H1 (cell line): ENCODE measurements around the gene ARMC7. TPM values are rescaled to one million over a fixed set of nuclear protein-coding genes. Genes with fewer than 3 reads are reported as not detected.

Experiments used
- CTCF ChIA-PET: fragments of 300-600 bp; sonication (Branson Sonifier 250); formaldehyde crosslinking; loops from one replicate; lab custom pipeline; 2021; ENCODE audit not compliant: partially characterized antibody; lab: Charles Lee
- POLR2A ChIA-PET: fragments of 300-600 bp; sonication (Branson Sonifier 250); formaldehyde crosslinking; loops from one replicate; lab custom pipeline; 2021; ENCODE audit warnings: inconsistent platforms; ENCODE audit not compliant: partially characterized antibody; lab: Charles Lee
- DNase-seq, 2 experiments: peaks; one replicate each; pipeline versions ENCODE4 v3.0.0 to v3.0.0-alpha.2; 2010 to 2022; ENCODE audit warnings: low spot score in 2 of 2, low read depth in 1 of 2, mixed read lengths in 1 of 2
- FAIRE-seq: peaks from 2 replicates; lab custom pipeline; 2011; peaks lifted over from hg19 to GRCh38; lab: Jason Lieb, UNC
- H2AFZ ChIP-seq: 2 replicates; pipeline ENCODE4 v1.8.1; 2012; ENCODE audit warnings: low read length, inconsistent platforms
- H2AK5ac ChIP-seq: 2 replicates; pipeline ENCODE4 v1.6.1; 2013; ENCODE audit warnings: low read depth, low read length
- H2BK120ac ChIP-seq: replicated peaks from 2 replicates; pipeline ENCODE3; 2013; ENCODE audit warnings: low read depth, low read length, inconsistent platforms
- H2BK12ac ChIP-seq: 2 replicates; pipeline ENCODE4 v1.6.1; 2013; ENCODE audit warnings: low read depth, low read length
- H2BK15ac ChIP-seq: 2 replicates; pipeline ENCODE4 v1.6.1; 2013; ENCODE audit warnings: low read length
- H2BK20ac ChIP-seq: 2 replicates; pipeline ENCODE4 v1.6.1; 2013; ENCODE audit warnings: low read length
- H2BK5ac ChIP-seq: 2 replicates; pipeline ENCODE4 v1.6.1; 2013; ENCODE audit warnings: low read depth, low read length
- H3K14ac ChIP-seq: 2 replicates; pipeline ENCODE4 v1.6.1; 2013; ENCODE audit warnings: inconsistent platforms; ENCODE audit not compliant: insufficient read length
- H3K18ac ChIP-seq: 2 replicates; pipeline ENCODE4 v1.6.1; 2013; ENCODE audit warnings: low read length; ENCODE audit errors: extremely low read depth
- H3K23ac ChIP-seq: 2 replicates; pipeline ENCODE4 v1.6.1; 2013; ENCODE audit warnings: inconsistent platforms; ENCODE audit not compliant: insufficient read length
- H3K23me2 ChIP-seq: 2 replicates; pipeline ENCODE4 v1.6.1; 2013; ENCODE audit warnings: low read depth, low read length
- H3K27ac ChIP-seq: 2 replicates; pipeline ENCODE4 v1.6.1; 2011; ENCODE audit warnings: low read depth, low read length, inconsistent platforms
- H3K27me3 ChIP-seq, 4 experiments: replicated peaks in 1 of 4; 1 replicate in 1 of 4; 2 replicates in 3 of 4; pipeline versions ENCODE4 v1.6.1 to v1.8.1; 2011 to 2013; ENCODE audit warnings: low read length in 3 of 4, mild to moderate bottlenecking in 3 of 4, inconsistent platforms in 2 of 4, mixed read lengths in 2 of 4, moderate library complexity in 1 of 4; ENCODE audit not compliant: control insufficient read depth in 3 of 4, insufficient read depth in 3 of 4; ENCODE audit errors: extremely low read depth in 1 of 4
- H3K36me3 ChIP-seq, 4 experiments: 2 replicates each; pipeline versions ENCODE4 v1.6.1 to v1.8.1; 2011 to 2013; ENCODE audit warnings: mild to moderate bottlenecking in 4 of 4, low read length in 3 of 4, moderate library complexity in 2 of 4, control low read depth in 1 of 4, inconsistent platforms in 1 of 4; ENCODE audit not compliant: insufficient read depth in 4 of 4, control insufficient read depth in 2 of 4
- H3K4ac ChIP-seq: replicated peaks from 2 replicates; pipeline ENCODE3; 2013; ENCODE audit warnings: low read length, low read depth, mixed read lengths, inconsistent platforms; ENCODE audit not compliant: insufficient read length
- H3K4me1 ChIP-seq, 4 experiments: replicated peaks in 1 of 4; 1 replicate in 1 of 4; 2 replicates in 3 of 4; pipeline versions ENCODE4 v1.6.1 to v1.8.1; 2011 to 2013; ENCODE audit warnings: low read length in 3 of 4, inconsistent platforms in 2 of 4, mixed read lengths in 1 of 4; ENCODE audit not compliant: insufficient read depth in 4 of 4, control insufficient read depth in 3 of 4
- H3K4me2 ChIP-seq, 2 experiments: 2 replicates each; pipeline versions ENCODE4 v1.6.1 to v1.8.1; 2011 to 2013; ENCODE audit warnings: low read depth in 2 of 2, low read length in 2 of 2, control low read depth in 1 of 2, inconsistent platforms in 1 of 2, mild to moderate bottlenecking in 1 of 2; ENCODE audit not compliant: insufficient read depth in 1 of 2
- H3K4me3 ChIP-seq, 4 experiments: fragments of 200-600, 300-600 bp in 1 of 4; sonication (generic), shearing (Covaris generic), sonication (Bioruptor Twin) in 1 of 4; 2 replicates each; pipeline versions ENCODE4 v1.5.1 to v1.8.1; 2011 to 2016; ENCODE audit warnings: low read length in 4 of 4, low read depth in 3 of 4, control low read depth in 2 of 4, inconsistent platforms in 2 of 4, mild to moderate bottlenecking in 2 of 4, mixed read lengths in 1 of 4, moderate library complexity in 1 of 4; ENCODE audit not compliant: insufficient read depth in 2 of 4; ENCODE audit errors: extremely low read depth in 1 of 4
- H3K56ac ChIP-seq: replicated peaks from 2 replicates; pipeline ENCODE3; 2013; ENCODE audit warnings: low read depth, mild to moderate bottlenecking, mixed read lengths, low read length, inconsistent platforms; ENCODE audit not compliant: insufficient read length
- H3K79me1 ChIP-seq: 2 replicates; pipeline ENCODE4 v1.6.1; 2013; ENCODE audit warnings: low read depth, low read length, control low read depth
- H3K79me2 ChIP-seq, 2 experiments: 2 replicates each; pipeline versions ENCODE4 v1.6.1 to v1.8.1; 2012 to 2013; ENCODE audit warnings: low read length in 2 of 2, mild to moderate bottlenecking in 2 of 2, inconsistent platforms in 1 of 2; ENCODE audit not compliant: insufficient read depth in 2 of 2, control insufficient read depth in 1 of 2
- H3K9ac ChIP-seq, 4 experiments: replicated peaks in 1 of 4; 1 replicate in 1 of 4; 2 replicates in 3 of 4; pipeline versions ENCODE4 v1.6.1 to v1.8.1; 2011 to 2013; ENCODE audit warnings: low read depth in 3 of 4, low read length in 3 of 4, control low read depth in 2 of 4, mild to moderate bottlenecking in 2 of 4, moderate library complexity in 2 of 4, inconsistent platforms in 1 of 4; ENCODE audit errors: extremely low read depth in 1 of 4
- H3K9me3 ChIP-seq, 2 experiments: 2 replicates each; pipeline versions ENCODE4 v1.6.1 to v1.8.1; 2012 to 2013; ENCODE audit warnings: mild to moderate bottlenecking in 2 of 2, moderate library complexity in 2 of 2, control low read depth in 1 of 2, inconsistent platforms in 1 of 2, low read depth in 1 of 2, low read length in 1 of 2, mixed read lengths in 1 of 2; ENCODE audit not compliant: insufficient read depth in 2 of 2
- H4K20me1 ChIP-seq, 2 experiments: replicated peaks in 1 of 2; 2 replicates each; pipeline versions ENCODE3 to v1.8.1; 2011 to 2013; ENCODE audit warnings: inconsistent platforms in 2 of 2, low read length in 2 of 2, mild to moderate bottlenecking in 1 of 2; ENCODE audit not compliant: insufficient read depth in 2 of 2, control insufficient read depth in 1 of 2
- H4K5ac ChIP-seq: 2 replicates; pipeline ENCODE4 v1.6.1; 2013; ENCODE audit warnings: low read length, low read depth, mixed read lengths, inconsistent platforms; ENCODE audit not compliant: insufficient read length
- H4K8ac ChIP-seq: 2 replicates; pipeline ENCODE4 v1.8.0; 2013; ENCODE audit warnings: mild to moderate bottlenecking, moderate library complexity, low read length, inconsistent platforms; ENCODE audit not compliant: insufficient read depth; ENCODE audit errors: extremely low read depth
- H4K91ac ChIP-seq: replicated peaks from 2 replicates; pipeline ENCODE3; 2013; ENCODE audit warnings: low read length, mixed read lengths, inconsistent platforms; ENCODE audit not compliant: insufficient read length
- BACH1 ChIP-seq: IDR thresholded peaks from 2 replicates; pipeline ENCODE4 v1.6.1; 2012; ENCODE audit warnings: low read length, improper control_type of control experiment
- GABPA ChIP-seq: IDR thresholded peaks from 2 replicates; pipeline ENCODE4 v1.6.1; 2011; ENCODE audit warnings: mild to moderate bottlenecking, low read length, moderate library complexity, borderline replicate concordance; ENCODE audit not compliant: insufficient read depth
- GTF2F1 ChIP-seq: IDR thresholded peaks from 2 replicates; pipeline ENCODE4 v1.6.1; 2012; ENCODE audit warnings: low read depth, low read length, improper control_type of control experiment, borderline replicate concordance
- RAD21 ChIP-seq, 2 experiments: IDR thresholded peaks in 1 of 2; conservative IDR thresholded peaks in 1 of 2; 2 replicates each; pipeline ENCODE4 v1.6.1; 2011; ENCODE audit warnings: low read depth in 2 of 2, low read length in 2 of 2, improper control_type of control experiment in 1 of 2, inconsistent platforms in 1 of 2, mild to moderate bottlenecking in 1 of 2, moderate library complexity in 1 of 2
- SUZ12 ChIP-seq: fragments of 200-600 bp; sonication (generic); IDR thresholded peaks from 2 replicates; pipeline ENCODE4 v1.6.1; 2012; ENCODE audit warnings: mild to moderate bottlenecking, inconsistent platforms, low read length, moderate library complexity, mixed read lengths
- TCF12 ChIP-seq: IDR thresholded peaks from 2 replicates; pipeline ENCODE4 v1.6.1; 2011; ENCODE audit warnings: low read depth, mild to moderate bottlenecking, low read length
- YY1 ChIP-seq: IDR thresholded peaks from 2 replicates; pipeline ENCODE4 v1.6.1; 2011; ENCODE audit warnings: low read depth, mild to moderate bottlenecking, low read length
- WGBS, 2 experiments: shearing (Covaris generic) in 1 of 2; methylation state at CpG; one replicate each; pipeline versions ENCODE4 v1.1.6 to v1.1.7; 2013 to 2015; ENCODE audit warnings: low lambda C conversion rate in 2 of 2, mixed read lengths in 2 of 2, inconsistent platforms in 1 of 2, low coverage in 1 of 2, missing lambda C conversion rate in 1 of 2; ENCODE audit not compliant: insufficient replicate concordance in 2 of 2, insufficient coverage in 1 of 2, insufficient read length in 1 of 2; ENCODE audit errors: extremely low coverage in 1 of 2, missing lambda C conversion rate in 1 of 2; 5-methylcytosine and 5-hydroxymethylcytosine counted together
- polyA plus RNA-seq, 7 experiments: library from polyadenylated mRNA; depleted of rRNA in 3 of 7; stranded (reverse) in 5 of 7; unstranded in 2 of 7; fragments of >200 nt in 5 of 7; fragments of 200-250 nt in 2 of 7; gene quantifications; 1 replicate in 5 of 7; 2 replicates in 1 of 7; 4 replicates in 1 of 7; pipeline versions ENCODE4 v1.2.1 to v1.2.3, GENCODE V29; 2011 to 2013; ENCODE audit warnings: missing spikeins in 2 of 7, mixed read lengths in 2 of 7
- total RNA-seq: library from RNA; stranded (reverse); fragmentation: NEBNext Ultra II Directional; extraction: Animal tissue kit (Norgen Biotek cat#: 25700); gene quantifications from 2 replicates; pipeline ENCODE4 v1.2.1, GENCODE V29; 2021
- TF ChIP-seq, protein P1 (sequence below), 3 experiments: IDR thresholded peaks; 1 replicate in 2 of 3; 2 replicates in 1 of 3; pipeline versions ENCODE4 v1.5.1 to v1.6.1; 2011; ENCODE audit warnings: low read length in 3 of 3, mild to moderate bottlenecking in 3 of 3, inconsistent platforms in 2 of 3, low read depth in 1 of 3, moderate library complexity in 1 of 3; ENCODE audit not compliant: insufficient read depth in 1 of 3; ENCODE audit errors: control extremely low read depth in 1 of 3

ARMC7 gene
- total and polyA plus RNA-seq, 2 of the 8 experiments (the other 6 are each of a cell fraction or from before 2014, with no cell fraction given) = 9.8 to 13.6 TPM

GRCh38 chr17:75113798-75114551, 4.2 kb downstream of the ARMC7 start:
- Histone ChIP-seq H3K36me3 (no peaks in the 10 kb centered on the region), H2BK12ac (no peak overlapping the region), H3K18ac (no peak overlapping the region; the same call in 1 of the 2 replicates), H3K79me1 (peaks cover 5% of the 10 kb centered on the region; the same call in 1 of the 2 replicates), H3K23ac (no peak overlapping the region), H3K9ac (no peak overlapping the region; a peak in 2 of 7 replicates), H2BK5ac (no peak overlapping the region), H3K9me3 (no peaks in the 10 kb centered on the region), H3K4ac (no peak overlapping the region), H4K20me1 (no peaks in the 10 kb centered on the region), H2AK5ac (no peak overlapping the region), H2AFZ (no peak overlapping the region), H3K14ac (no peak overlapping the region), H4K5ac (no peak overlapping the region), H3K23me2 (peaks cover 10% of the 10 kb centered on the region; the same call in 1 of the 2 replicates), H3K4me3 (no peak overlapping the region; a peak in 3 of 8 replicates), H4K91ac (no peak overlapping the region), H3K27ac (no peak overlapping the region), H3K56ac (no peak overlapping the region), H2BK20ac (no peak overlapping the region), H3K4me1 (peaks cover 0 to 2% (median under 1%) of the 10 kb centered on the region in 4 experiments; a peak in 3 of 7 replicates), H2BK120ac (no peak overlapping the region), H3K27me3 (no peaks in the 10 kb centered on the region), H3K79me2 (peaks cover 0 to 3% of the 10 kb centered on the region in 2 experiments; a peak in 1 of 4 replicates), H2BK15ac (no peak overlapping the region), H4K8ac (peak overlapping the region; percentile 45), H3K4me2 (peak overlapping the region in 1 of 2 experiments; percentile 47; a peak in 2 of 4 replicates)
- FAIRE-seq = peak; percentile 48
- 51% methylated on average over 22 of the region's 22 CpGs; no CpG with 5 or more reads in 1 of the 2 experiments for WGBS, 2 experiments
- CTCF ChIA-PET = interaction anchor here (0.5 to 9.6 kb wide), 66 partner anchors 9 to 516 kb away, joined by 3 to 239 read pairs (median 7); partner anchors contain the start of genes HID1, JPT1, MIF4GD and MRPL58
- POLR2A ChIA-PET = interaction anchor here (0.6 to 8.9 kb wide), 19 partner anchors 8 to 126 kb away, joined by 3 to 134 read pairs (median 4); partner anchors contain the start of genes JPT1, NT5C and SLC16A5
- peak; percentile 67 to 90 for DNase-seq
- TF ChIP-seq, protein P1, sequence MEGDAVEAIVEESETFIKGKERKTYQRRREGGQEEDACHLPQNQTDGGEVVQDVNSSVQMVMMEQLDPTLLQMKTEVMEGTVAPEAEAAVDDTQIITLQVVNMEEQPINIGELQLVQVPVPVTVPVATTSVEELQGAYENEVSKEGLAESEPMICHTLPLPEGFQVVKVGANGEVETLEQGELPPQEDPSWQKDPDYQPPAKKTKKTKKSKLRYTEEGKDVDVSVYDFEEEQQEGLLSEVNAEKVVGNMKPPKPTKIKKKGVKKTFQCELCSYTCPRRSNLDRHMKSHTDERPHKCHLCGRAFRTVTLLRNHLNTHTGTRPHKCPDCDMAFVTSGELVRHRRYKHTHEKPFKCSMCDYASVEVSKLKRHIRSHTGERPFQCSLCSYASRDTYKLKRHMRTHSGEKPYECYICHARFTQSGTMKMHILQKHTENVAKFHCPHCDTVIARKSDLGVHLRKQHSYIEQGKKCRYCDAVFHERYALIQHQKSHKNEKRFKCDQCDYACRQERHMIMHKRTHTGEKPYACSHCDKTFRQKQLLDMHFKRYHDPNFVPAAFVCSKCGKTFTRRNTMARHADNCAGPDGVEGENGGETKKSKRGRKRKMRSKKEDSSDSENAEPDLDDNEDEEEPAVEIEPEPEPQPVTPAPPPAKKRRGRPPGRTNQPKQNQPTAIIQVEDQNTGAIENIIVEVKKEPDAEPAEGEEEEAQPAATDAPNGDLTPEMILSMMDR (IDR thresholded peaks at IDR 0.05; ENCODE audit: control extremely low read depth in 1 of 3, insufficient read depth in 1 of 3, low read depth in 1 of 3, low read length in 3 of 3) = peak; percentile 88 to 95 (median 94)
- TF ChIP-seq GABPA = peak; percentile 79; the same call in 1 of the 2 replicates
- TF ChIP-seq RAD21 (IDR thresholded peaks at IDR 0.05 in 1 of 2, conservative IDR thresholded peaks at IDR 0.05 in 1 of 2; ENCODE audit: low read depth in 2 of 2, low read length in 2 of 2) = peak; percentile 83 to 91
- no peak for TF ChIP-seq SUZ12
- no peak for TF ChIP-seq YY1
- no peak for TF ChIP-seq GTF2F1
- TF ChIP-seq BACH1 = 0 out of 2 replicates have a peak, but pooled peaks have one; percentile 10
- 0 out of 2 replicates have a peak, but pooled peaks have one; percentile 43 for TF ChIP-seq TCF12
